ENCODE data around the gene LHX6.

LHX6 gene

GRCh38 chr9:122173670-122174069 is 55.1 kb downstream of the LHX6 start:
- Histone ChIP-seq H3K27me3 (ENCODE audit: insufficient read depth, low read depth, severe bottlenecking) (peaks cover 37% of the 10 kb centered on the region), H3K36me3 (no peaks in the 10 kb centered on the region)
- no peak for TF ChIP-seq CTCF (IDR thresholded peaks at IDR 0.05; ENCODE audit: low read depth, low read length)

GRCh38 chr9:122172131-122172530 is 56.6 kb downstream of the LHX6 start:
- no peak overlapping the region for H3K27ac ChIP-seq

More at GRCh38 chr9:122173670-122174069, 55.1 kb downstream of the LHX6 start:
- no peak overlapping the region for H3K27ac ChIP-seq
- DNase-seq, result no peak
- no peaks in the 10 kb centered on the region for H3K9me3 ChIP-seq (ENCODE audit: severe bottlenecking)
- no peak overlapping the region for H3K4me3 ChIP-seq (ENCODE audit: low read depth, low read length)

GRCh38 chr9:122168356-122168755 is 60.4 kb downstream of the LHX6 start:
- Histone ChIP-seq H3K27ac (no peak overlapping the region), H3K36me3 (no peaks in the 10 kb centered on the region), H3K4me3 (ENCODE audit: low read depth, low read length) (no peak overlapping the region), H3K27me3 (ENCODE audit: insufficient read depth, low read depth, severe bottlenecking) (peaks cover 37% of the 10 kb centered on the region), H3K9me3 (ENCODE audit: severe bottlenecking) (peaks cover 19% of the 10 kb centered on the region)
- TF ChIP-seq CTCF (IDR thresholded peaks at IDR 0.05; ENCODE audit: low read depth, low read length), result no peak
- no peak for DNase-seq

More at GRCh38 chr9:122172131-122172530, 56.6 kb downstream of the LHX6 start:
- Histone ChIP-seq H3K36me3 (no peaks in the 10 kb centered on the region), H3K9me3 (ENCODE audit: severe bottlenecking) (peaks cover 6% of the 10 kb centered on the region), H3K27me3 (ENCODE audit: insufficient read depth, low read depth, severe bottlenecking) (peaks cover 37% of the 10 kb centered on the region), H3K4me3 (ENCODE audit: low read depth, low read length) (no peak overlapping the region)
- TF ChIP-seq CTCF (IDR thresholded peaks at IDR 0.05; ENCODE audit: low read depth, low read length), result no peak
- no peak for DNase-seq

- no peak for DNase-seq
- Histone ChIP-seq H3K27ac (no peak overlapping the region), H3K27me3 (ENCODE audit: insufficient read depth, low read depth, severe bottlenecking) (peaks cover 24% of the 10 kb centered on the region), H3K9me3 (ENCODE audit: severe bottlenecking) (peaks cover 33% of the 10 kb centered on the region), H3K36me3 (peaks cover 3% of the 10 kb centered on the region), H3K4me3 (ENCODE audit: low read depth, low read length) (no peak overlapping the region)
- TF ChIP-seq CTCF (IDR thresholded peaks at IDR 0.05; ENCODE audit: low read depth, low read length), result no peak
Observed at GRCh38 chr9:122164286-122164685, 64.5 kb downstream of the LHX6 start.

- TF ChIP-seq CTCF (IDR thresholded peaks at IDR 0.05; ENCODE audit: low read depth, low read length), result no peak
- Histone ChIP-seq H3K4me3 (ENCODE audit: low read depth, low read length) (no peak overlapping the region), H3K27me3 (ENCODE audit: insufficient read depth, low read depth, severe bottlenecking) (peaks cover 22% of the 10 kb centered on the region), H3K27ac (no peak overlapping the region), H3K9me3 (ENCODE audit: severe bottlenecking) (peaks cover 28% of the 10 kb centered on the region), H3K36me3 (peaks cover 4% of the 10 kb centered on the region)
- DNase-seq, result no peak
Observed at GRCh38 chr9:122162415-122162814, 66.3 kb downstream of the LHX6 start.

- TF ChIP-seq CTCF (IDR thresholded peaks at IDR 0.05; ENCODE audit: low read depth, low read length), result no peak
- no peak for DNase-seq
- Histone ChIP-seq H3K4me3 (ENCODE audit: low read depth, low read length) (peak overlapping the region; percentile 88), H3K27me3 (ENCODE audit: insufficient read depth, low read depth, severe bottlenecking) (peaks cover 21% of the 10 kb centered on the region), H3K27ac (no peak overlapping the region), H3K36me3 (peaks cover 14% of the 10 kb centered on the region), H3K9me3 (ENCODE audit: severe bottlenecking) (peaks cover 21% of the 10 kb centered on the region)
Observed at GRCh38 chr9:122159925-122160246, 68.9 kb downstream of the LHX6 start.
